Fibroblast of lung (primary cell): ENCODE results near the gene IL2RG. TPM values are rescaled to one million over a fixed set of nuclear protein-coding genes. Genes with fewer than 3 reads are reported as not detected.

Experiments
- DNase-seq, 2 donors: peaks; one replicate each; pipeline versions ENCODE4 v3.0.0 to v3.0.0-alpha.2; 2010; ENCODE audit warnings: low read depth in 2 of 2
- H2AFZ ChIP-seq: 2 replicates; pipeline ENCODE4 v1.5.1; 2012; ENCODE audit warnings: low read length, control low read depth, inconsistent platforms
- H3K27ac ChIP-seq: 2 replicates; pipeline ENCODE4 v1.5.1; 2011; ENCODE audit warnings: low read length, control low read depth; ENCODE audit not compliant: insufficient read depth
- H3K27me3 ChIP-seq: 2 replicates; pipeline ENCODE4 v1.5.1; 2011; ENCODE audit warnings: mild to moderate bottlenecking, low read length; ENCODE audit not compliant: control insufficient read depth, insufficient read depth
- H3K36me3 ChIP-seq: 2 replicates; pipeline ENCODE4 v1.5.1; 2011; ENCODE audit warnings: low read length; ENCODE audit not compliant: control insufficient read depth, insufficient read depth
- H3K4me1 ChIP-seq: 2 replicates; pipeline ENCODE4 v1.5.1; 2011; ENCODE audit warnings: low read length; ENCODE audit not compliant: control insufficient read depth, insufficient read depth; ENCODE audit errors: extremely low read depth
- H3K4me2 ChIP-seq: 2 replicates; pipeline ENCODE4 v1.5.1; 2011; ENCODE audit warnings: low read length, control low read depth; ENCODE audit not compliant: insufficient read depth; ENCODE audit errors: extremely low read depth
- H3K4me3 ChIP-seq, 4 experiments: fragments of 200-600 bp in 1 of 4; sonication (generic) in 1 of 4; replicated peaks in 1 of 4; 2 replicates each; pipeline ENCODE4 v1.5.1; 2011 to 2016; ENCODE audit warnings: low read length in 4 of 4, low read depth in 3 of 4, mild to moderate bottlenecking in 3 of 4, control low read depth in 2 of 4, inconsistent platforms in 1 of 4, mixed read lengths in 1 of 4; ENCODE audit not compliant: insufficient read depth in 1 of 4; ENCODE audit errors: control extremely low read depth in 1 of 4
- H3K79me2 ChIP-seq: 2 replicates; pipeline ENCODE4 v1.5.1; 2012; ENCODE audit warnings: mild to moderate bottlenecking, low read length, inconsistent platforms; ENCODE audit not compliant: control insufficient read depth, insufficient read depth
- H3K9ac ChIP-seq: 2 replicates; pipeline ENCODE4 v1.5.1; 2011; ENCODE audit warnings: mild to moderate bottlenecking, low read length, control low read depth; ENCODE audit not compliant: insufficient read depth
- H3K9me3 ChIP-seq: 2 replicates; pipeline ENCODE4 v1.5.1; 2012; ENCODE audit warnings: low read depth, low read length; ENCODE audit not compliant: control insufficient read depth, insufficient read depth
- H4K20me1 ChIP-seq: 2 replicates; pipeline ENCODE4 v1.5.1; 2011; ENCODE audit warnings: low read length; ENCODE audit not compliant: control insufficient read depth, insufficient read depth; ENCODE audit errors: extremely low read depth
- EZH2 ChIP-seq: IDR thresholded peaks from 2 replicates; pipeline ENCODE4 v1.5.1; 2012; ENCODE audit warnings: low read length, control low read depth, mild to moderate bottlenecking; ENCODE audit errors: missing control alignments
- polyA minus RNA-seq: library from RNA; depleted of rRNA, polyadenylated mRNA; stranded (reverse); fragments of >200 nt; gene quantifications from 2 replicates; pipeline ENCODE4 v1.2.3, GENCODE V29; 2011; ENCODE audit warnings: low replicate concordance
- polyA plus RNA-seq, 2 donors: library from polyadenylated mRNA; depleted of rRNA in 1 of 2; stranded (reverse) in 1 of 2; unstranded in 1 of 2; fragments of >200 nt; gene quantifications; 2 replicates each; pipeline ENCODE4 v1.2.1, GENCODE V29; 2011 to 2012; ENCODE audit warnings: missing spikeins in 1 of 2
- total RNA-seq: library from RNA; depleted of rRNA; stranded (reverse); fragments of >200 nt; gene quantifications from 2 replicates; pipeline ENCODE4 v1.2.1, GENCODE V29; 2014
- TF ChIP-seq, protein P1 (sequence below), 2 donors: IDR thresholded peaks in 1 of 2; conservative IDR thresholded peaks in 1 of 2; 1 replicate in 1 of 2; 2 replicates in 1 of 2; pipeline ENCODE4 v1.5.1; 2011 to 2012; ENCODE audit warnings: low read length in 2 of 2, control low read depth in 1 of 2, inconsistent platforms in 1 of 2, low read depth in 1 of 2, mild to moderate bottlenecking in 1 of 2

IL2RG gene
- total RNA-seq (not detected in 2 replicates), polyA plus RNA-seq (not detected in 2 replicates), polyA minus RNA-seq (not detected in 2 replicates)
- not detected in 2 replicates for polyA plus RNA-seq (2012)

DNA sequence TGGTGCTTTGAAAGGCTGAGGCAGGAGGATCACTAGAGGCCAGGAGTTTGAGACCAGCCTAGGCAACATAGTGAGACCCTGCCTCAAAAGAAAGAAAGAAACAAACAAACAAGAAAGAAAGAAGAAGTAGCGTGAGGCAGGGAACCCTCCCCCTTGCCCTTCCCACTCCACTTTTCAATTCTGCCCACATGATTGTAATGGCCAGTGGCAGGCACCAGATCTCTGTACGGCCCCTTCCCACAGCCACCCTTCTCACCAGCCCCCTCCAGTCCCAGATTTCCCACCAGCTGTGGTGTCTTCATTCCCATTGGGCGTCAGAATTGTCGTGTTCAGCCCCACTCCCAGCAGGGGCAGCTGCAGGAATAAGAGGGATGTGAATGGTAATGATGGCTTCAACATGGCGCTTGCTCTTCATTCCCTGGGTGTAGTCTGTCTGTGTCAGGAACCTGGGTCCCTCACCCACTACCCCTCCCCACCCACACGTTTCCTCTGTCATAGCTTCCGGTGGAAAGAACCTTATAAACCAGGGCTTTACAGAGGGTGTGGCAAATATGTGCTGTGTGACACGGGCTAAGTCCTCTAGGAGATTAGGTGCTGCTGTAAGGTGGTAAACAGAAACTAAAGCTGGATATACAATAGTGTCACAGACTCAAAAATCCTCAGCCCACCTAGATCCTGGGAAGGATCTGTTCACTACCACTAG lies at the start of gene IL2RG:
TSS of gene IL2RG (minus strand) at position 437 of the 703 bp plus-strand sequence. CDS start at position 399, 38 bp downstream.
- H3K9me3 ChIP-seq, result no peaks in the 10 kb centered on the region
- no peaks in the 10 kb centered on the region for H3K4me1 ChIP-seq
- H3K4me2 ChIP-seq, result no peak within 1 kb of the TSS
- TF ChIP-seq, protein P1, sequence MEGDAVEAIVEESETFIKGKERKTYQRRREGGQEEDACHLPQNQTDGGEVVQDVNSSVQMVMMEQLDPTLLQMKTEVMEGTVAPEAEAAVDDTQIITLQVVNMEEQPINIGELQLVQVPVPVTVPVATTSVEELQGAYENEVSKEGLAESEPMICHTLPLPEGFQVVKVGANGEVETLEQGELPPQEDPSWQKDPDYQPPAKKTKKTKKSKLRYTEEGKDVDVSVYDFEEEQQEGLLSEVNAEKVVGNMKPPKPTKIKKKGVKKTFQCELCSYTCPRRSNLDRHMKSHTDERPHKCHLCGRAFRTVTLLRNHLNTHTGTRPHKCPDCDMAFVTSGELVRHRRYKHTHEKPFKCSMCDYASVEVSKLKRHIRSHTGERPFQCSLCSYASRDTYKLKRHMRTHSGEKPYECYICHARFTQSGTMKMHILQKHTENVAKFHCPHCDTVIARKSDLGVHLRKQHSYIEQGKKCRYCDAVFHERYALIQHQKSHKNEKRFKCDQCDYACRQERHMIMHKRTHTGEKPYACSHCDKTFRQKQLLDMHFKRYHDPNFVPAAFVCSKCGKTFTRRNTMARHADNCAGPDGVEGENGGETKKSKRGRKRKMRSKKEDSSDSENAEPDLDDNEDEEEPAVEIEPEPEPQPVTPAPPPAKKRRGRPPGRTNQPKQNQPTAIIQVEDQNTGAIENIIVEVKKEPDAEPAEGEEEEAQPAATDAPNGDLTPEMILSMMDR (conservative IDR thresholded peaks at IDR 0.05 in 1 of 2, IDR thresholded peaks at IDR 0.05 in 1 of 2; ENCODE audit: low read depth in 1 of 2, low read length in 2 of 2), result no peak
- no peak for TF ChIP-seq EZH2
- no peak within 1 kb of the TSS for H3K4me3 ChIP-seq
- no peak within 1 kb of the TSS for H2AFZ ChIP-seq
- no peak for DNase-seq
- no peaks in the 10 kb centered on the region for H3K79me2 ChIP-seq
- no peak within 1 kb of the TSS for H3K27ac ChIP-seq
- H3K27me3 ChIP-seq, result peaks cover 5% of the 10 kb centered on the region
- no peaks in the 10 kb centered on the region for H4K20me1 ChIP-seq
- no peaks in the 10 kb centered on the region for H3K36me3 ChIP-seq
- no peak within 1 kb of the TSS for H3K9ac ChIP-seq

DNA sequence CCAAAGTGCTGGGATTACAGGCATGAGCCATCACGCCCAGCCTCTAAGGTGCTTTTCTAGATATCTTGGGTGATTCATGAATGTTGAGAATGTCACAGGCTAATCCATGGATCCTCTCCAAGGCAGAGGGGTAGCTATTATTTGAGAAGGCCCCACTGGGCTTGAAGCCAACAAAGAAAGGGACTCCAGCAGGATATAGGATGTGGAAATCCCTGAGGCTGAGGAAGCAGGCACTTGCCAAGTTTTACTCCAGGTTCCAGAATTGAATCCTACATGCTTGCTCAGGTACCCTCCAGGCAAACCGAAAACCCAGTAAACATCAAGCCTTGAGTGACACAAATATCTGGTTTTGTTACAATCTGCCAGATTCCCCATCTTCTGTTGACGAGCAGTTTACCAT lies 49.1 kb upstream of the IL2RG start:
- TF ChIP-seq EZH2, result no peak
- TF ChIP-seq, protein P1 (conservative IDR thresholded peaks at IDR 0.05 in 1 of 2, IDR thresholded peaks at IDR 0.05 in 1 of 2; ENCODE audit: low read depth in 1 of 2, low read length in 2 of 2), result no peak
- Histone ChIP-seq H3K9ac (no peak overlapping the region), H2AFZ (no peak overlapping the region), H3K4me2 (no peak overlapping the region), H3K27me3 (no peaks in the 10 kb centered on the region), H3K9me3 (no peaks in the 10 kb centered on the region), H4K20me1 (no peaks in the 10 kb centered on the region), H3K4me3 (no peak overlapping the region), H3K4me1 (no peaks in the 10 kb centered on the region), H3K27ac (no peak overlapping the region), H3K79me2 (no peaks in the 10 kb centered on the region), H3K36me3 (no peaks in the 10 kb centered on the region)
- no peak for DNase-seq

DNA sequence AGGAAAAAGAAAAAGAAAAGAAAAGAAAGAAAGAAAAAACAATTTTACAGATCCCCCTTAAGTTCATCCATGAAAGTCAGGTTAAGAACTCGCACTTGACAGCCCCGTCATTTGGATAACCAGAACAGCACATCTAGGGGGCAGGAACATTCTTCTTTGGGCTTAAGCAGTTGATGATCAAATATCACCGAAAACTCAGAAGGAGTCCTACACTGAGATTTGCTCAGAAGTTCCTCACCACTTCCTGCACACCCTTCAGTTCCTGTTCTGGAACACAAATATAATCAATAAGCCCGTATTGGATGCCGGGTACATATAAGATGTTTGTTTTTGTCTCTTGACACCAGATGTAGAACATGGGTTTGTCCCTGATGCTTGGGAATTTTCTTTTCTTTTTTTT lies 48.0 kb upstream of the IL2RG start:
- Histone ChIP-seq H3K9ac (no peak overlapping the region), H4K20me1 (no peaks in the 10 kb centered on the region), H3K79me2 (no peaks in the 10 kb centered on the region), H3K4me3 (no peak overlapping the region), H3K9me3 (no peaks in the 10 kb centered on the region), H2AFZ (no peak overlapping the region), H3K27me3 (no peaks in the 10 kb centered on the region), H3K27ac (no peak overlapping the region), H3K4me1 (no peaks in the 10 kb centered on the region), H3K4me2 (no peak overlapping the region), H3K36me3 (no peaks in the 10 kb centered on the region)
- TF ChIP-seq, protein P1 (conservative IDR thresholded peaks at IDR 0.05 in 1 of 2, IDR thresholded peaks at IDR 0.05 in 1 of 2; ENCODE audit: low read depth in 1 of 2, low read length in 2 of 2), result no peak
- TF ChIP-seq EZH2, result no peak
- no peak for DNase-seq
